SH-SY5Y (cell line): ENCODE data around the gene JSRP1.

Experiments used
- GATA2 ChIP-seq: IDR thresholded peaks from 2 replicates; pipeline ENCODE4 v1.6.1; 2011; ENCODE audit warnings: mild to moderate bottlenecking, low read depth, low read length
- GATA3 ChIP-seq: IDR thresholded peaks from 2 replicates; pipeline ENCODE4 v1.6.1; 2011; ENCODE audit warnings: low read depth, mild to moderate bottlenecking, low read length, moderate library complexity

Gene JSRP1

DNA sequence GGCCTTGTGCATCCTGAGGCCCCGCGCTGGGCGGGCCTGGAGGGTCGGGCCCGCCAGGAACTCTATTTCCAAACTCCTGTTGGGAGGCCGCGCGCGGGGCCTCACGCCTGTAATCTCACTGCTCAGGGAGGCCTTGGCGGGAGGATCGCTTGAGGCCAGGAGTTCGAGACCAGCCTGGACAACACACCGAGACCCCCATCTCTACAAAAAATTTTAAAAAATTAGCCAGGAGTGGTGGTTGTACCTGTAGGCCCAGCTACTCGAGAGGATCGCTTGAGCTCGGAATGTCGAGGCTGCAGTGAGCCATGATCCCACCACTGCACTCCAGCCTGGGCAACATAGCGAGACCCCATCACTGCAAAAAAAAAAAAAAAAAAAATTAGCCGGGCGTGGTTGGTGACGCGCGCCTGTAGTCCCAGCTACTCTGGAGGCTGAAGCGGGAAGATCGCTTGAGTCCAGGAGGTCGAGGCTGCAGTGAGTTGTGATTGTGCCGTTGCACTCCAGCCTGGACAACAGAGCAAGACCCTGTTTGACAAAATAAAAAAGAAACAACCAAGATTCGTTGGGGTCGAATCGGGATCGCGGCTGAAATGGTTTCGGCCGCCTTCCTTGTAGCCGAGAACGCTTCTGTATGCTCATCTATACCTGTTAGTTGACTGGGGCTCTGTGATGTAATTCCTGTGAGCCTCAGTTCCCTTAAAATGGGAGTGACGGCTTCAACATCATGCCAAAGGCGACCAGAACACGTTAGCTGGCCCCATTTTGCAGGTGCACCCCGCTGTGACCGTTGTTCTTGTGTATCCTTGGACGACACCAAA, 19.0 kb downstream of the JSRP1 start:
- TF ChIP-seq GATA3 (no peak), GATA2 (no peak)

DNA sequence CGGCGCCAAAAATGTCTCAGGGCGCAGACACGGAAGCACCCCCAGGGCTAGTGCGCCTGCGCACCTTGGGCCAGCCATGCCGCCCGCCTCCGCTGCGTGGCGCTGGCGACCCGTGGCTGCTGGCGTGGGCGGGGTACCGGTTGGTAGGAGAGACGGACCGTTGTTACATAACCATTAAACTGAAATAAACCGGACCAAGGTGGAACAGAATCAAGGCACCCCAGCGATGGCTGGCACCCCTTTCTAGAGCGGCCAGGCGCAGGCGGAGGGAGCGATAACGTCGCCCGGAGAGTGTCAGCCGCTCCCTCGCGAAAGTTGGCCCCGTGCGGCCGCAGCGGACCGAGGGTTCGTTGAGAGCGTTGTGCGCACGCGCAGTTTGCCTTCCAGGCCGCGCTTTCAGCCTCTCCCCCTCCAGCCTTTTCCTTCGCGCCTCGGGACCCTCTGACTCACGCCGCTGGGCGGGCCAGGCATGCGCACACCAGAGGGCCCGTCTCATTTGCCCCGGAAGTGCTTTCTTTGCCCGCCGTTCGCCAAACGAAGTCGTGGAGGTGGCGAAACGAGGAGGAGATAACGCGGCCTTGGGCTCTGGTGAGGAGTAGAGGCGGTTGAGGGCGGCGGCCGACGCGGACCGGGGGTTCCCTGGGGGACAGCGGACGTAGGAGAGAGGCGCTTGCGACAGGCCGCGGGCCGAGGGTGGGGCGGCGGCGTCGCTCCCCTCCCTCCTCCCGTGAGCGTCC, 19.7 kb downstream of the JSRP1 start, which contains the start of the genes PLEKHJ1 and SF3A2:
PLEKHJ1 (minus strand) TSS at position 16 of the 737 bp plus-strand sequence. CDS start 81 bp downstream, outside the sequence.
SF3A2 (plus strand) TSS at position 511 of the 737 bp plus-strand sequence. CDS start 6,595 bp downstream, outside the sequence.
- TF ChIP-seq GATA2 (peak; percentile 37; the same call in 1 of the 2 replicates), GATA3 (no peak)

DNA sequence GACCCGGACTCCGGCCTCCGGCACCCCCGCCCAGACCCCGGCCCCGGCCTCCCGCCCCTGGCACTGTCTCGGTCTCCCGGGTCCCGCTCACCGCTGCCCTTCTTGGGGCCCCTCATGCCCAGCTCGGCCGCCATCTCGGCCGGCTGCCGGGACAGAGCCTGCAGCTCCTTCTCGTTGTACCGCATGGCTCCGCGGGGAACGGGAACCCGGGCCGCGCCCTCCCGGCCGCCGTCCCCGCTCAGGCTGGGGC, 20.2 kb downstream of the JSRP1 start:
- TF ChIP-seq GATA3 (no peak), GATA2 (no peak)

DNA sequence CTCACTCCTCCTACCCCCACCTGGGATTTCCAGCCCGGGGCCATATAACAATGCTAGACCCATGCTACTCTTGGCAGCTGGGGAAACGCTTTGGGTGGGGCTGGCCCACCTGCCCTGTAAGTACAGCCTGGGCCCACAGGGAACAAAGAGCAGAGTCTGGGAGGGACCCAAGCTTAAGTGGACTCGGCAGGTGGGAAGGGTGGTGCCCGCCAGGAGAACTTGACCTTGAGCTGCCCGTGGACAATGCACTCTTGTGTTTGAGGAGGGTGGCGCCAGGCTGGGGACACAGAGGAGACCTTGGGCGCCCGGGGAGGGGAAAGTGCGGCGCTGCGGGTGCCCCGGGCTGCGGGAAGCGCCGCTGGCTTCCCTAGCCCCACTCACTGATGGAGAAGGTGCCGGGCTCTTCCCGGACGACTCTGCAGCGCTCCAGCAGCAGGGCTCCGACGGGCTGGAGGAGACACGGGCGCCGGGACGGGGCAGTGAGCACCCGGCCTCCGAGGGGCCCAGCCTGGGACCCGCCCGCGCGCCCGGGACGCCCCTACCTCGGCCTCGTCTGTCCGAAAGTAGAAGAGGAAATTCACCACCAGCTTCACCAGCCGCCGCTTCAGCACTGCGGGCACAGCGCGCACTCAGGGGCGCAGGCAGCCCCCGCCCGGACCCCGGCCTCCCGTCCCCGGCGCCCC, 20.7 kb downstream of the JSRP1 start:
- TF ChIP-seq GATA3 (no peak), GATA2 (no peak)

DNA sequence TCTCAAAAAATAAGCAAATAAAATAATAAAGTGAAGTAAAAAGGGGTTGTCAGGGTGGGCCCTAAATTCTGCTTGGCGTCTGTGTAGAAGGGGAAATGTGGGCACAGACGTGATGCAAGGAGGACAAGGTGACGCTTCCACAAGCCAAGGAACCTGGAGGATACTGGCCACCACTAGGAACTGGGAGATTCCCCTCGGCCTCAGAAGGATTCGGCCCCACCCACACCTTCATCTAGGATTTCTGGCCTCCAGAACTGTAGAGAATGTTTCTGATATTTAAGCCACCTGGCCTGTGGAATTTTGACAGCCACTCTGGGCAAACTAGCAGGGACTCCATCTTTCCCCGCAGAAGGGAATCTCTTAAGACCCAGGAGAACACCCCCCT, 21.2 kb downstream of the JSRP1 start:
- no peak for TF ChIP-seq GATA2
- TF ChIP-seq GATA3, result no peak

DNA sequence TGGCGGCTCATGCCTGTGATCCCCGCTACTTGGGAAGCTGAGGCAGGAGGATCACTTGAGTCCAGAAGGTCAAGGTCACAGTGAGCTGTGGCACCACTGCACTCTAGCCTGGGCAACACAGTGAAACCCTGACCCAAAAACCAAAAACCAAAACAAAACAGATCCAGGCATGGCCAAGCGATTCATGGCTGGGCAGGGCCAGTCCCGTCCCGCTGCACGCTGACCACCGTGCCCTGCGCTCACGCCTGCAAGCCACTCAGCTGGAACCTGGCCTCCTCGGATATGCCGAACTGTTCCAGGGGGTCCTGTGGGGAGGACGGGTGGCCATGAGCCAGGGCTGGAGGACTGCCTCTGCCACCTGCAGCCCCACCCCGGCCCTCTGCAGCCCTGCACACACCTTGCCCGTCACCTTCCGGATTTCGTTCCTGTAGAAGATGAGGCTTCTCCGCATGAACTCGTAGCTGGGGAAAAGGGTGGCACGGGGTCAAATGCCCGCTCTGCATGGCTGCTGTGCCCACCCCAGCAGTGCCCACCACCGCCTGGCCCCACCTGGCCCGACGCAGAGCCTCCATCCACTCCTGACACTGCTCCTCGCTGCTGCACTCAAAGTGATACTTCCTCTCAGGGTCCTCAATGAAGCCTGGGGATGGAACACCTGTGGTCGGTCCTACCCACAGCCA, 22.5 kb downstream of the JSRP1 start:
- TF ChIP-seq GATA3, result no peak
- TF ChIP-seq GATA2, result no peak

DNA sequence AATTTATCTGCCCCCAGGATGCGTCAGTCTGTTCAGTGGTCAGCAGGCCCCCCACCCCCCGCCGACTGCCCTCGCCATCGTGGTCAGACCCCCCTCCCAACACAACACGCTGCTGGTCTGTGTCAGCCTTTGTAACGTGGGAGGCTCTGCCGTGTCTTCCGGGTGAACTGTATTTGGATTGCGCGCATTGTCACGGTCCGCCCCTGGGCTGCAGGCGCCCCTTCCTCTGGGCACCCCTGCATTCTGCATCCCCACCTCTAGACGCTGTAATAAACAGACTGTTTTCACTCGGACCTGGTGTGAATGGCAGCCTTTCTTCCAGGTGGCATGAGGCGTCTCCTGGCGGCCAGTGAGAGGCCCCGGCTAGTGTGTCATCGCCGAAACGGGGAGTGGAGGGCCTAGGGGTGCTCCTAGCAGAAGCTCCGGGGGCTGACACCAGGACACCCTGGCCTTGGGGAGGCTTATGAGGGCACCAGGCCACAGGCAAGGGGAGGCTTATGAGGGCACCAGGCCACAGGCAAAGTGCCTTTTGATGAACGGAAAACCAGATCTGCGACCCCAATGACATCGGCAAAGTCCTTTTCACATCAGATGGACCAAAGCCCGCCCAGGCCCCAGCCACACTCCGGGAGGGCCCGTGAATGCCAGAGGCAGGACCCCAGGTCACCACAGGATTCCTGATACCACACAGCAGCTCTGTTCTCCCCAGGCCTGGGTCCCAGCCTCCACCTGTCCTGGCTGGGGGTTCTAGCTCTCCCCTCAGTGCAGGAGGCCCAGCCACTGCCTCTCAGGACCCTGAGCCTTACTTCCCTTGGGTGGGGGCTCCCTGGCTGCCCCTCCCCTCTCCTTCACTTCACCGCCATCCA, 23.7 kb downstream of the JSRP1 start:
- no peak for TF ChIP-seq GATA3
- TF ChIP-seq GATA2, result no peak

DNA sequence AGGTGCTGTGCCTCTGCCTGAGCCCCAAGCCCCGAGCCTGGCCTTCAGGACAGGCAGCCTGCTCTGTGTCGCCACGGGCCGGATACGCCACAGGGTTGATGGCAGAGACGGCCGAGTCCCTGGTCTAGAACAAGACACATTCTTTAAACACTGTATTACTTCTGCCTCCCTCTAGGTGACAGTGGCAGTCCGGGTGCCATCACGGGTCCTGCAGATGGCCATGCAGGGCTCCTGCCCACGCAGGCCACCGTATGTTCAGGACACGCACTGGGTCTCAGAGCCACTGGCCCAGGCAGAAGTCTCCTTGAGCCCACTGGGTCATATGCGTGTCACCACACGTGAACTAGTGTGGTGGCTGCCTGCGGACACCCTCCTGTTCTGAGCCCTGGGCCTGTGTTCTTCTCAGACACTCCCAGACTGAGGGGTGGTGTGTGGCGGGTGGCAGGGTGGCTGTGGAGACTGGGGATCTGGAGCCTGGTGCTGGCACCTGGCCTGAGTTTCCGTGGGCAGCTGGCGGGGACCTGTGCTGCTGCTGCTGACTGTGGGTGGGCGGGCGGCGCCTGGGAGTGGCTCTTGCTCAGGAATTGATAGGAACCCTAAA, 24.5 kb downstream of the JSRP1 start:
- TF ChIP-seq GATA2 (no peak), GATA3 (no peak)

DNA sequence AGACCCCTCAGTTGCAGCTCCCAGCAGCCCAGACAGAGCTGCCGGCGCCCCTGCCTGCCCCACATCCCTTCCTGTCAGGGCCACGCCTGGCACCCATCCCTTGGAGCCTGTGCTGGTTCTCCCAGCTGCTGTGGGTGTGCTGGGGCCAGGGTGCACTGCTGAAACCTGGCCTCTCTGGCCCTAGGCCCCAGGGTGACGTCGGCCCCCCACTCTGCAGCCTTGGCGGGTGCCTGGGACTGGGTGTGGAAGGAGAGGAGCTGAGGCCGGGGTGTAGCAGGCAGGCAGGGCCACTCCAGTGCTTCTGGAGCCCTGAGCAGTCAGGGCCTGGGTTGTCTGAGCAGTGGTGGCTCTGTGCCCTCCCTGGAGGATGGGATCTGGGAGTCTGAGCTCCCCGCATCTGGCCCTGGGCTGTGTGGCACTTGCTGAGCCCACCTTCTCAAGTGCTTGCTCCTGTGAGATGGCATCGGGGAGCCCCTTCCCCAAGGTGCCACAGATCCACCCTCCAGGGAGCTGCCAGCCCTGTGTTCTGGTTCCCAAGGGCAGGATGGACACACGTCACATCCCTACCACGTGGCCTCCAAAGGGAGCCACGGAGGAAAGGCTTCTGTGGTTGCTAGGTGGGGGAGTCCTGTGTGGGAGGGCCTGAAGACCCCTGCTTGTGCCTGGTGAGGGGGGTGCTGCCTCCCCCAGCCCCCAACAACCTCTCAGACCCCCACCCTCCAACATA, 25.2 kb downstream of the JSRP1 start:
- TF ChIP-seq GATA3, result no peak
- TF ChIP-seq GATA2, result no peak

DNA sequence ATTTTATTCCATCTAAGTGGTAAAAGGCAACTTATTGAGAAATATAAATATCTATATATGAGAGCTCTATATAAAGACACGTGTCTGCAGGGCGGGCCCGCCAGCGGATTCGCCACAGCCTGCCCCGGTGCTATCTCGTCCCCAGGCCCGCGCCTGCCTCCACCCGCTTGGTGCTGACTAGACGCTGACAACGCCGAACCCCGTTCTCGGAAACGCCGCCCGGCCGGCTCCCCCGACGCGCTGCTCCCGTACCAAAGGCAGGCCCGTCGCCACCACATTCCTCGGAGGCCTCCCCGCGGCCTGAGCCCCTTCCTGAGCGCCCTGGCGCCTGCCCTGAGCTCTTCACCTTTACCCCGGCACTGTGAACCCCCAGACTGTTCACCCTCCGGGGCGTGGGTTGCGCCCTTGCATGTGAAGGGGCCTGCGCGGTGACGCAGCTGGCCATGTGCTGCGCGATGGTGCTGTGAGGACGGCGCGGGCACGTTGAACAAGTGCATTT, 26.1 kb downstream of the JSRP1 start:
- TF ChIP-seq GATA2, result no peak
- no peak for TF ChIP-seq GATA3

DNA sequence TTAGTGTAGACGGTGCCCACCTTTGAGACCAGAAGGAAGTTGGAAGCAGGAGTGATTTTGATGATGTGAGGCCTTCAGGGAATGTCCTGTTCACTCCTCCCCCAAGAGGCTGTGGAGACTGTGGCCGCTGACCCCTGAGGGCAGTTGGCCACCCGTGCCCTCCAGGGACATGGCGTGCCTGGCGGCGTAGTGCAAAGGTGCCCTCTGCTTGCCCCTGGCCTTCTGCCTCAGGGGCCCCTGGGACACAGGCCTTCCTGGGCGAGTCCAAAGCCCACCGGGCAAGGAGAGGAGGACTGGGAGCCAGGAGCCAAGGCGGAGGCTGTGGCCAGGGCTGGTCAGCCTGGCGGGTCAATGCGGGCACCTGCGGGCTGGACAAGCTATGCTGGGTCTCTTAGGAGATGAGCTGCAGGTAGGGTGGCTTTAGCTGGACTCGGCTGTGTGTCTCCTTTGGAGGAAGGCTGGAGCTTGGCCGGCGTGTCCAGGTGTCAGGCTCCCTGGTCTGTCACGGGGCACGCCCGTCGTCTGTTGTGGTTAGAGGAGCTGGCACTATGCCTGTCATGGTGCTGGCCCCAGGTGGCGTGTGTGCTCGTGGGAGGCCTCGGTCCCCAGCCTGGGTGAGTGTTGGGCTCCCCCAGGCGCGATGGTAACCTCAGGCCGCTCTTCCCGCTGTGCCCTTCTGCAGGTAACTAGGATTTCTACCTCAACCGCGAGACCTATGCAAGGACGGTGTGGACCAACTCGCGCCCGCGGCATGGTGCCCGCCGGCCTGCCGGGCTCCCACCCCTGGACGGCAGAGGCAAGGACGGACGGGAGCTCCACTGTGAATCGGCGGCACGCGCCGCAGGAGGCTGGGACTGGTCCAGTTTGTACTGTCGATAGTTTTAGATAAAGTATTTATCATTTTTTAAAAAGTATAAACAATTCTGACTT, 26.8 kb downstream of the JSRP1 start:
- TF ChIP-seq GATA3, result no peak
- no peak for TF ChIP-seq GATA2
